ENCODE results near the gene TMEM175. TPM values are rescaled to one million over a fixed set of nuclear protein-coding genes. Genes with fewer than 3 reads are reported as not detected.
"Not testable (repeated sequence)": the region's sequence is repeated elsewhere in the genome, so short reads cannot be mapped to it uniquely, and the experiment has no call there.

Gene TMEM175
- total and polyA plus RNA-seq, 4 donors: 17.4 to 81.3 (median 30.6) TPM

DNA sequence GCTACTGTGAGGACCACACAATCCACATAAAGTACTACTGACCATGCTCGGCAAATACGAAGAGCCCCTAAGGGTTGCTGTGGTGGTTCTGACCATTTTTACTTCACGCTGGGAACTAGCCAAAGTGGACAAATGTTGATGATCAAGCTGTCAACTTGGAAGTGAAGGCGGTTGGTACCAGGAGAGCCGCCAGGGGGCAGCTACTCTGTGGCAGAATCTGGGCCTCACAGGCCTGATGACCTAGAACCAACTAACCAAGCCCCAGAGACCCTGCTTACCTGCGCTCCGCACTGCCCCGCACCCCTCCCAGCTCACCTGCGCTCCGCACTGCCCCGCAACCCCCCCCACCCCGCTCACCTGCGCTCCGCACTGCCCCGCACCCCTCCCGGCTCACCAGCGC lies 5.7 kb upstream of the TMEM175 start:
- H3K4me1 ChIP-seq (ENCODE audit: control insufficient read depth in 1 of 2, insufficient read depth in 2 of 2, low read length in 2 of 2): no peaks in the 10 kb centered on the region
- no peaks in the 10 kb centered on the region for H3K9me3 ChIP-seq (ENCODE audit: control insufficient read depth, low read length)
- no peak overlapping the region for H3K4me3 ChIP-seq (ENCODE audit: low read length in 2 of 2)
- ATAC-seq (ENCODE audit: low FRiP score) (no peak), DNase-seq (peak in 1 of 2 donors; percentile 51)
- intact Hi-C loops (cut with DNase I): no loop called here
- no peaks in the 10 kb centered on the region for H3K36me3 ChIP-seq (ENCODE audit: control insufficient read depth in 1 of 2, insufficient read depth in 2 of 2, low read length in 1 of 2)
- H3K27ac ChIP-seq (ENCODE audit: low read depth in 1 of 2, low read length in 2 of 2): no peak overlapping the region
- WGBS, 2 donors: 71 to 74% methylated on average over 14 to 17 of the region's 17 CpGs
- H3K27me3 ChIP-seq (ENCODE audit: control insufficient read depth in 1 of 2, insufficient read depth in 2 of 2, low read length in 1 of 2): no peaks in the 10 kb centered on the region

DNA sequence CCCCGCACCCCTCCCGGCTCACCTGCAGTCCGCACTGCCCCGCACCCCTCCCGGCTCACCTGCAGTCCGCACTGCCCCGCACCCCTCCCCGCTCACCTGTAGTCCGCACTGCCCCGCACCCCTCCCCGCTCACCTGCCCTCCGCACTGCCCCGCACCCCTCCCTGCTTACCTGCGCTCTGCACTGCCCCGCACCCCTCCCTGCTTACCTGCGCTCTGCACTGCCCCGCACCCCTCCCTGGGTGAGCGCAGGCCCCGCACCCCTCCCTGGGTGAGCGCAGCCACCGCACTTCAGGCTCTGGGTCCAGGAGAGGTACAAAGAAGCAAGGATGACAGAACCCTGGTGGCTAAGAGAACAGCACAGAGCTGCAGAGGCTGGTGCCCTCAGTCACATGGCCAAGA lies 4.7 kb upstream of the TMEM175 start:
- 95 to 96% methylated on average over 21 of the region's 21 CpGs for WGBS, 2 donors
- H3K27me3 ChIP-seq (ENCODE audit: control insufficient read depth in 1 of 2, insufficient read depth in 2 of 2, low read length in 1 of 2); intact Hi-C loops (cut with DNase I); H3K36me3 ChIP-seq (ENCODE audit: control insufficient read depth in 1 of 2, insufficient read depth in 2 of 2, low read length in 1 of 2); H3K4me1 ChIP-seq (ENCODE audit: control insufficient read depth in 1 of 2, insufficient read depth in 2 of 2, low read length in 2 of 2); H3K9me3 ChIP-seq (ENCODE audit: control insufficient read depth, low read length); H3K27ac ChIP-seq (ENCODE audit: low read depth in 1 of 2, low read length in 2 of 2); H3K4me3 ChIP-seq (ENCODE audit: low read length in 2 of 2); ATAC-seq (ENCODE audit: low FRiP score): not testable (repeated sequence)
- peak; percentile 17 to 43 for DNase-seq

DNA sequence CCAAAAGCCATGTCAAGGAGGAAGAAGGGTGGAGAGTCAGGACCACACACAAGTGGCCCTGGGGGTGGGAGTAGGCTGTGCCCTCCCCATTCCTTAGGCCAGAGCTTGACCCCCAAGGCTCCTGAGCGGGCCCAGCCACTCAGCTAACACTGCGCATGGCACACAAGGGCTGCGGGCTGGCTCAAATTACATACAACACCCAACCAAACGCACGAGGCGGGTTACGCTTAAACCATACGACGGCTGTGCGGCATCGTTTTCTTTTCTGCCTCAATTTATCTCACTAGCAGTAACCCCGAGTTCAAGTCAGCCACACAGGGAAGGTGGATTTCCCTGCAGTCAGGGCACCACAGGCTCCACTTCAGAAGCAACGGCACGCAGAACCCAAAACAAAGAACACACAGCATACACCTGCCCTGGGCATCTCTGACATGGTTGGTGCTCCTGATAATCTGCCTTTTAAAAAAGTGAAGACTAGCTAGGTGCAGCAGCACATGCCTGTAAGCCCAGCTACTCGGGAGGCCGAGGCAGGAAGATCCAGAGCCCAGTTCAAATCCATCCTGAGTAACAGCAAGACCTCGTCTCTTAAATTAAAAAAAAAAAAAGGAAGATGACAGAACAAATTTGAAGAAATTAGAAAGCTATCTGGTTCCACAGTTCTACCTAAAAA lies 3.0 kb upstream of the TMEM175 start:
- Histone ChIP-seq H3K27ac (ENCODE audit: low read depth in 1 of 2, low read length in 2 of 2) (no peak overlapping the region), H3K4me3 (ENCODE audit: low read length in 2 of 2) (no peak overlapping the region), H3K4me1 (ENCODE audit: control insufficient read depth in 1 of 2, insufficient read depth in 2 of 2, low read length in 2 of 2) (no peaks in the 10 kb centered on the region), H3K27me3 (ENCODE audit: control insufficient read depth in 1 of 2, insufficient read depth in 2 of 2, low read length in 1 of 2) (no peaks in the 10 kb centered on the region), H3K36me3 (ENCODE audit: control insufficient read depth in 1 of 2, insufficient read depth in 2 of 2, low read length in 1 of 2) (no peaks in the 10 kb centered on the region), H3K9me3 (ENCODE audit: control insufficient read depth, low read length) (no peaks in the 10 kb centered on the region)
- ATAC-seq (ENCODE audit: low FRiP score) (no peak), DNase-seq (peak; percentile 30 to 52)
- intact Hi-C loops (cut with DNase I): no loop called here
- 89 to 91% methylated on average over 17 of the region's 17 CpGs for WGBS, 2 donors

DNA sequence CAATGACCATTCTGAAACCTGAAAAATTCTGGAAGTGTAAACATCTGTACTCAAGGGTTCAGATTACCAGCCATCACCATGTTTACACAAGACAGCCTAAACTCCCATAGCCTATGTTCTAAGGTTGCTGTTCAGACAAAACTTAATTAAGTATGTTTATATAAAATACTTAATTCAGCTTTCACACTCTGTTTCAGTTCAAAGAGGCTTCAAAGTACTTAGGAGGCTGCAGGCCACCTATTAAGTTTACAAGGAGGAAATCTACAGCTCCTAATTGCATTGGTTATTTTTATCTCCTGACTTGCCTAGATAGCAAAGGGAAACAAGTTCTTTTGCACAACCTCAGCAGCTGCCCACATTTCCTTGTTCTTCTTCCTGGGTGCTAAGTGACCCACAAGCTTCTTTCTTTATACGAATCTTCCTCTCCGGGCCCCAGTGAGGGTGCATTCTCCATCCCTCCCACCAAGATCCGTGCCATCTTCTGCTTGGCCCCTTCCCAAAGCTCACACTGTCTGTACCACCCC lies 2.2 kb upstream of the TMEM175 start:
- no peak for ATAC-seq (ENCODE audit: low FRiP score)
- no peak for DNase-seq

DNA sequence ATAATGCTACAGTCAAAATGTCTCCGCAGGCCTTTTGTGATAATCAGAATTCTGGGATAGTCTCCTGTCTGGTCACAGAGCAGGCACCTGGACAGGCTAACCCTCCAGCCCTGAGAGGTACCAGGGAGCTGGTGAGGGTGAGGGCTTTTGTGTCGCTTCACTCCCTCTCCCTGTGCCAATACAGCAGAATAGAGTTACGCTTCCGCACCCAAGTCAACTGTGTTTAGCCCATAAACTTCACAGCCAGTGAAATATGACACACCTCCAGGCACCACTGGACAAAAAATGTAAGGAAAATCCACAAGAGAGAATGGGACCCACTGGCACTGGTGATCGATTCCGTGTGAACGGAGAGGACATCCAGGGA lies 1.4 kb upstream of the TMEM175 start:
- no peaks in the 10 kb centered on the region for H3K4me1 ChIP-seq (ENCODE audit: control insufficient read depth in 1 of 2, insufficient read depth in 2 of 2, low read length in 2 of 2)
- H3K9me3 ChIP-seq (ENCODE audit: control insufficient read depth, low read length): no peaks in the 10 kb centered on the region
- no peaks in the 10 kb centered on the region for H3K27me3 ChIP-seq (ENCODE audit: control insufficient read depth in 1 of 2, insufficient read depth in 2 of 2, low read length in 1 of 2)
- H3K4me3 ChIP-seq (ENCODE audit: low read length in 2 of 2): no peak overlapping the region
- ATAC-seq (ENCODE audit: low FRiP score) (no peak), DNase-seq (no peak)
- 55 to 57% methylated on average over 7 of the region's 7 CpGs for WGBS, 2 donors
- no peaks in the 10 kb centered on the region for H3K36me3 ChIP-seq (ENCODE audit: control insufficient read depth in 1 of 2, insufficient read depth in 2 of 2, low read length in 1 of 2)
- intact Hi-C loops (cut with DNase I): loop anchor here in 1 of 2 donors (5.0 kb wide), 2 partner anchors 41 to 56 kb away; partner anchors contain the start of genes DGKQ and IDUA
- H3K27ac ChIP-seq (ENCODE audit: low read depth in 1 of 2, low read length in 2 of 2): no peak overlapping the region

More for the DNA sequence above, 2.2 kb upstream of the TMEM175 start:
- WGBS, 2 donors: 45 to 52% methylated on average over 3 of the region's 3 CpGs
- H3K4me3 ChIP-seq (ENCODE audit: low read length in 2 of 2): no peak overlapping the region
- H3K4me1 ChIP-seq (ENCODE audit: control insufficient read depth in 1 of 2, insufficient read depth in 2 of 2, low read length in 2 of 2): no peaks in the 10 kb centered on the region
- H3K27me3 ChIP-seq (ENCODE audit: control insufficient read depth in 1 of 2, insufficient read depth in 2 of 2, low read length in 1 of 2): no peaks in the 10 kb centered on the region
- no peaks in the 10 kb centered on the region for H3K36me3 ChIP-seq (ENCODE audit: control insufficient read depth in 1 of 2, insufficient read depth in 2 of 2, low read length in 1 of 2)
- intact Hi-C loops (cut with DNase I): loop anchor here in 1 of 2 donors (5.0 kb wide), 2 partner anchors 42 to 57 kb away; partner anchors contain the start of genes DGKQ and IDUA
- no peaks in the 10 kb centered on the region for H3K9me3 ChIP-seq (ENCODE audit: control insufficient read depth, low read length)
- no peak overlapping the region for H3K27ac ChIP-seq (ENCODE audit: low read depth in 1 of 2, low read length in 2 of 2)

DNA sequence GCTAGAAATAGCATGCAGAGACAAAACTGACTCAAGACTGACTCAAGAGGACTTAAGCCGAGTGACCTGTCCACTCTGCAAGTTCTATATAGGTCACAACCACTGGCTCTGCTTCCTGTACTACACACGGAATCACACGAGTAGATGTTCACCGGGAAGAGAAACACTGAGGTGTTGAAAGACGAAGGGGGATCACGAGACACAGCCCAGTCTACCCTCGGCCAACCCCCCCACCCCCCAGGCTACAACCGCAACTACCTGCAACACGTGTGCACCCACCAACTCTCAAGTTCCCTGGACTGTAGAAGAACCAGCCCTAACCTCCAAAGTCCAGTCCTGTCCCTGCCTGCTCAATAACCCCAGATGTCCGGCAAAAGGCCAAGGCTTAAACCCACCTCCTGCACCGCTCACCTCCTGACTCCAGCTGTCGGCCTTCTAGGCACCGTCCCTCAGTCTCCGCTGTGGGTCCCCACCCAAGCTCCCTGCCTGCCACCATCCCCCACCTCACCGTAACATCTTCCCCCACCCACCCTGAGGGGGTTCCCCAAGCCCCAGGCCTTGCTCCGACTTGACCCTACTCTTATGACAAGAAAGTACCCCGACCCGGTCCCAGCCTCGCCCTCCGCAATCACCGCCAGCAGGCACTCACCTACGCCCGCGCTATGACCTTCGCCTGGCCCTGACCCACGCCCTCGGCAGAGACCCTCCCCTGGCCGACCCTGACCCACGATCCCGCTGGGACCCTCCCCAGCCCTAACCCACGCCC lies 883 bp upstream of the TMEM175 start:
- H3K4me1 ChIP-seq (ENCODE audit: control insufficient read depth in 1 of 2, insufficient read depth in 2 of 2, low read length in 2 of 2): no peaks in the 10 kb centered on the region
- no peaks in the 10 kb centered on the region for H3K9me3 ChIP-seq (ENCODE audit: control insufficient read depth, low read length)
- H3K27me3 ChIP-seq (ENCODE audit: control insufficient read depth in 1 of 2, insufficient read depth in 2 of 2, low read length in 1 of 2): no peaks in the 10 kb centered on the region
- intact Hi-C loops (cut with DNase I): loop anchor here in 1 of 2 donors (5.0 kb wide), 2 partner anchors 41 to 56 kb away; partner anchors contain the start of genes DGKQ and IDUA
- H3K4me3 ChIP-seq (ENCODE audit: low read length in 2 of 2): peak overlapping the region; percentile 36 to 82
- DNase-seq (no peak), ATAC-seq (ENCODE audit: low FRiP score) (peak; percentile 17)
- H3K27ac ChIP-seq (ENCODE audit: low read depth in 1 of 2, low read length in 2 of 2): peak overlapping the region in 1 of 2 donors; percentile 2
- no peaks in the 10 kb centered on the region for H3K36me3 ChIP-seq (ENCODE audit: control insufficient read depth in 1 of 2, insufficient read depth in 2 of 2, low read length in 1 of 2)
- 3 to 4% methylated on average over 30 to 31 of the region's 31 CpGs for WGBS, 2 donors

DNA sequence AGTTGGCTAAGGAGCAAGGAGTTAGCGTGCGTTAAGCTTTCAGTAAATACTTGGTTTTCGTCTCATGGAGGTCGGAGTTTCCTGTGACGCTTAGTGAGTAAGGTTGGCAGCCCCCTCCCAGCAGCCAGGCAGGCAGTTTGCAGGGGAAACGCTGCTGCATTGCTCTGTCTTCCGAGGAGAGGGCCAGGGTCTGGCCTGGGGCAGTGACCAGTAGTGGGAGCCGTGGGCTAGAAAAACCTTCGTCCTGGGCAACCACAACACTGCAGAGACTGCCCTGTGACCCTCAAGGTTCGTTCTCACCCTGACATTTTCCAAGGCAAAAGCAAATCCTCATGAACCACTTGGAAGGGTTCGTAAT lies 432 bp downstream of the TMEM175 start:
- no peaks in the 10 kb centered on the region for H3K36me3 ChIP-seq (ENCODE audit: control insufficient read depth in 1 of 2, insufficient read depth in 2 of 2, low read length in 1 of 2)
- peak overlapping the region; percentile 57 to 71 for H3K4me3 ChIP-seq (ENCODE audit: low read length in 2 of 2)
- H3K9me3 ChIP-seq (ENCODE audit: control insufficient read depth, low read length): no peaks in the 10 kb centered on the region
- no peaks in the 10 kb centered on the region for H3K4me1 ChIP-seq (ENCODE audit: control insufficient read depth in 1 of 2, insufficient read depth in 2 of 2, low read length in 2 of 2)
- no peaks in the 10 kb centered on the region for H3K27me3 ChIP-seq (ENCODE audit: control insufficient read depth in 1 of 2, insufficient read depth in 2 of 2, low read length in 1 of 2)
- 2 to 3% methylated on average over 11 of the region's 11 CpGs for WGBS, 2 donors
- peak overlapping the region in 1 of 2 donors; percentile 43 for H3K27ac ChIP-seq (ENCODE audit: low read depth in 1 of 2, low read length in 2 of 2)
- intact Hi-C loops (cut with DNase I): loop anchor here in 1 of 2 donors (5.0 kb wide), 2 partner anchors 40 to 55 kb away; partner anchors contain the start of genes DGKQ and IDUA
- ATAC-seq (ENCODE audit: low FRiP score): peak; percentile 3
- DNase-seq: no peak

DNA sequence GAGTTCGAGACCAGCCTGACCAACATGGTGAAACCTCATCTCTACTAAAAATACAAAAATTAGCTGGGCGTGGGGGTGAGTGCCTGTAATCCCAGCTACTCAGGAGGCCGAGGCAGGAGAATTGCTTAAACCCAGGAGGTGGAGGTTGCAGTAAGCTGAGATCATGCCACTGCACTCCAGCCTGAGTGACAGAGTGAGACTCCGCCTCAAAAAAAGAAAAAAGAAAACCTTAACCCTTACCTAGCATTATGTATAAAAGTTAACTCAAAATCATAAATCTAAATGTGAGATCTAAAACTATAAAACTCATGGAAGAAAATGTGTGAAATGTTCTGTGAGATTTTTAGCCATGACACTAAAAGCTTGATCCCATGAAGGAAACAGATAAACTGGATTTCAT lies 7.2 kb downstream of the TMEM175 start:
- ATAC-seq (ENCODE audit: low FRiP score); H3K27me3 ChIP-seq (ENCODE audit: control insufficient read depth in 1 of 2, insufficient read depth in 2 of 2, low read length in 1 of 2); intact Hi-C loops (cut with DNase I); H3K36me3 ChIP-seq (ENCODE audit: control insufficient read depth in 1 of 2, insufficient read depth in 2 of 2, low read length in 1 of 2); H3K27ac ChIP-seq (ENCODE audit: low read depth in 1 of 2, low read length in 2 of 2); H3K4me3 ChIP-seq (ENCODE audit: low read length in 2 of 2); H3K4me1 ChIP-seq (ENCODE audit: control insufficient read depth in 1 of 2, insufficient read depth in 2 of 2, low read length in 2 of 2); H3K9me3 ChIP-seq (ENCODE audit: control insufficient read depth, low read length); DNase-seq: not testable (repeated sequence)
- WGBS, 2 donors: 84% methylated on average over 4 of the region's 4 CpGs
